Fibroblast of skin of right biceps (primary cell): ENCODE results near the gene NCK2.

ENCODE experiments used
- DNase-seq: peaks from one replicate; pipeline ENCODE4 v3.0.0-alpha.2; 2013

Gene NCK2

GRCh38 chr2:105877945-105878344, 133.2 kb downstream of the NCK2 start:
- no peak for DNase-seq

- no peak for DNase-seq
These were observed 134.5 kb downstream of the NCK2 start for GRCh38 chr2:105879106-105879802.

GRCh38 chr2:105879803-105880300, 135.1 kb downstream of the NCK2 start:
- DNase-seq: no peak

GRCh38 chr2:105880637-105881036, 135.9 kb downstream of the NCK2 start:
- DNase-seq: no peak

- no peak for DNase-seq
These were observed 136.8 kb downstream of the NCK2 start for GRCh38 chr2:105881286-105882136.

- DNase-seq: no peak
These were observed 137.6 kb downstream of the NCK2 start for GRCh38 chr2:105882341-105882740.

- no peak for DNase-seq
These were observed 138.3 kb downstream of the NCK2 start for GRCh38 chr2:105882920-105883435.

- no peak for DNase-seq
These were observed 139.4 kb downstream of the NCK2 start for GRCh38 chr2:105883911-105884694.

- no peak for DNase-seq
These were observed 140.7 kb downstream of the NCK2 start for GRCh38 chr2:105885456-105885855.

- DNase-seq: peak; percentile 58
These were observed 141.3 kb downstream of the NCK2 start for GRCh38 chr2:105886029-105886454.

GRCh38 chr2:105886687-105887086, 142.0 kb downstream of the NCK2 start:
- DNase-seq: no peak

- no peak for DNase-seq
These were observed 142.5 kb downstream of the NCK2 start for GRCh38 chr2:105887256-105887655.

- DNase-seq: no peak
These were observed 143.9 kb downstream of the NCK2 start for GRCh38 chr2:105888625-105889024.

- DNase-seq: no peak
These were observed 144.3 kb downstream of the NCK2 start for GRCh38 chr2:105889046-105889445.

GRCh38 chr2:105890111-105890510, 145.4 kb downstream of the NCK2 start:
- no peak for DNase-seq

- no peak for DNase-seq
These were observed 146.1 kb downstream of the NCK2 start for GRCh38 chr2:105890856-105891255.

- DNase-seq: no peak
These were observed 148.6 kb downstream of the NCK2 start for GRCh38 chr2:105893011-105893995.

- no peak for DNase-seq
These were observed 149.7 kb downstream of the NCK2 start for GRCh38 chr2:105894327-105894944.

- no peak for DNase-seq
These were observed 151.5 kb downstream of the NCK2 start for GRCh38 chr2:105895990-105896764.

- DNase-seq: no peak
These were observed 152.1 kb downstream of the NCK2 start for GRCh38 chr2:105896765-105897163.
